ENCODE results near the gene SAMSN1.

DNA sequence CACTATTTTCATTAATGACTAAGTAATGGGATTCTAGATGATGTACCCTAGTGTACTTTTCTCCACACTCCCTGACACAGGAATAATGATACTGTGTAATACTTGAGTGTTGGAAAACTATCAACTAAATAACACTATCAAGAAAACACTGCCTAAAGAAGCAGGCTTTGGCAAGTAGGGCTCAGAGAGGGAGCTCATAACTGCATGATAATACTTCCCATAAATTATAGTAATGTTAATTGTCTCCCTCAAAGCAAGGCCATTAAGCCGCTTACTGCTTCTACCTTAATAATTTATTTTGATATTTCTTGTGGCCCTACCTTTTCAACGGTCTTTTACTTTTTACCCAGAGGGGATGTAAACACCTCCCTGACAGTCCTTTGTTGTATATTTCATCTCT lies 69.0 kb downstream of the SAMSN1 start:
- TF ChIP-seq, protein P1, sequence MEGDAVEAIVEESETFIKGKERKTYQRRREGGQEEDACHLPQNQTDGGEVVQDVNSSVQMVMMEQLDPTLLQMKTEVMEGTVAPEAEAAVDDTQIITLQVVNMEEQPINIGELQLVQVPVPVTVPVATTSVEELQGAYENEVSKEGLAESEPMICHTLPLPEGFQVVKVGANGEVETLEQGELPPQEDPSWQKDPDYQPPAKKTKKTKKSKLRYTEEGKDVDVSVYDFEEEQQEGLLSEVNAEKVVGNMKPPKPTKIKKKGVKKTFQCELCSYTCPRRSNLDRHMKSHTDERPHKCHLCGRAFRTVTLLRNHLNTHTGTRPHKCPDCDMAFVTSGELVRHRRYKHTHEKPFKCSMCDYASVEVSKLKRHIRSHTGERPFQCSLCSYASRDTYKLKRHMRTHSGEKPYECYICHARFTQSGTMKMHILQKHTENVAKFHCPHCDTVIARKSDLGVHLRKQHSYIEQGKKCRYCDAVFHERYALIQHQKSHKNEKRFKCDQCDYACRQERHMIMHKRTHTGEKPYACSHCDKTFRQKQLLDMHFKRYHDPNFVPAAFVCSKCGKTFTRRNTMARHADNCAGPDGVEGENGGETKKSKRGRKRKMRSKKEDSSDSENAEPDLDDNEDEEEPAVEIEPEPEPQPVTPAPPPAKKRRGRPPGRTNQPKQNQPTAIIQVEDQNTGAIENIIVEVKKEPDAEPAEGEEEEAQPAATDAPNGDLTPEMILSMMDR (IDR thresholded peaks at IDR 0.05) = no peak
- no peak for TF ChIP-seq POLR2A (IDR thresholded peaks at IDR 0.05)
- no peak for TF ChIP-seq POLR2AphosphoS5 (IDR thresholded peaks at IDR 0.05)

All from gastroesophageal sphincter (tissue), 3 donors.